Measurements from ENCODE around the gene GPR176. TPM values are rescaled to one million over a fixed set of nuclear protein-coding genes. Genes with fewer than 3 reads are reported as not detected.

GPR176 gene
- total RNA-seq, 1 donor from 2014 or later: 15.9 TPM

DNA sequence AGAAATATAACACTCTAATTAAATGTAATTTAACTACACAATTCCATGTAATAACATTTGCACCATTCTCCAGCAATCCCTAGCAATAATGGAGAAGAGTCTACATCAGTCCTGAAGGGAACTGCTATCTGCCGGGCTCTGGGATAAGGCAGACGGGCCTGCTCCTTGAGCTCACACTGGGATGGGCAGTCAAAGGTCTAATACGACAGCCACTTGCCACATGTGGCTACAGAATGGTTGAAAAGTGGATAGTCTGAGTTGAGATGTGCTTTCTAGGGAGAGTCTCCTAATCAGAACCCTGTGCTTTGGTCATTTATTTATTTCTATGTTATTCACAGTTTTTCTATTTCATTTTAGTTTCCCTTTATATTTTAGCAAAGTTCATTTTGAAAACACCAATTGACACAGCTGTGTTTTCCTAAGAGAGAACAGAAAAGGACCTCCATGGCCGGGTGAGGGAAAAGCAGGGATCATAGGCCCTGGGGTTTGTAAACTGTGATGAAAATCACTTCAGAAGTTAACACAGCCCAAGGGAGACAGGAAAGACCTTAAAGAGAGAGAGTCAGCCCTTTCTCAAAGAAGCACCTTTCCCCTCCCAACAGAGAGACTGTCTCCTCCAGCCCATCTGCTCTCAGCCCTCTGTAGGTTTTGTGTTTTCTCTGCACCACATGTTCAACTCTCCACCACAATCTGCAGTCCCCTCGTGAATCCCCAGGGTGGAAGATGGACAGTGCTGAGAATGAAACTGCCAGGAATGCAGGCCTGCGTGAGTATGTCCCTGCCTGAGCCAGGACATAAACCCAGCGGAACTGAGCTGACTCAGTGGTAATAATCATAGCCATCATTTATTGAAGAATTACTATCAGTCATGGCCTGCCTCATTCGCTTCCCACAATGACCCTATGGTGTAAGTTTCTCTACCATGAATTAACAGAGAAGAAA lies 149.0 kb downstream of the GPR176 start:
- Mint-ChIP-seq H3K9me3 (ENCODE audit: unreplicated experiment) (peaks cover 7% of the 10 kb centered on the region), H3K27me3 (ENCODE audit: unreplicated experiment) (peaks cover 7% of the 10 kb centered on the region), H3K4me1 (ENCODE audit: low read depth, unreplicated experiment) (peaks cover 23% of the 10 kb centered on the region), H3K27ac (ENCODE audit: unreplicated experiment) (peak overlapping the region; percentile 83), H3K36me3 (ENCODE audit: unreplicated experiment) (peaks cover 5% of the 10 kb centered on the region), H3K4me3 (ENCODE audit: unreplicated experiment) (peak overlapping the region; percentile 50)
- TF ChIP-seq, protein P1, sequence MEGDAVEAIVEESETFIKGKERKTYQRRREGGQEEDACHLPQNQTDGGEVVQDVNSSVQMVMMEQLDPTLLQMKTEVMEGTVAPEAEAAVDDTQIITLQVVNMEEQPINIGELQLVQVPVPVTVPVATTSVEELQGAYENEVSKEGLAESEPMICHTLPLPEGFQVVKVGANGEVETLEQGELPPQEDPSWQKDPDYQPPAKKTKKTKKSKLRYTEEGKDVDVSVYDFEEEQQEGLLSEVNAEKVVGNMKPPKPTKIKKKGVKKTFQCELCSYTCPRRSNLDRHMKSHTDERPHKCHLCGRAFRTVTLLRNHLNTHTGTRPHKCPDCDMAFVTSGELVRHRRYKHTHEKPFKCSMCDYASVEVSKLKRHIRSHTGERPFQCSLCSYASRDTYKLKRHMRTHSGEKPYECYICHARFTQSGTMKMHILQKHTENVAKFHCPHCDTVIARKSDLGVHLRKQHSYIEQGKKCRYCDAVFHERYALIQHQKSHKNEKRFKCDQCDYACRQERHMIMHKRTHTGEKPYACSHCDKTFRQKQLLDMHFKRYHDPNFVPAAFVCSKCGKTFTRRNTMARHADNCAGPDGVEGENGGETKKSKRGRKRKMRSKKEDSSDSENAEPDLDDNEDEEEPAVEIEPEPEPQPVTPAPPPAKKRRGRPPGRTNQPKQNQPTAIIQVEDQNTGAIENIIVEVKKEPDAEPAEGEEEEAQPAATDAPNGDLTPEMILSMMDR (IDR thresholded peaks at IDR 0.05; ENCODE audit: partially characterized antibody, unreplicated experiment): no peak
- peak; percentile 41 for DNase-seq

DNA sequence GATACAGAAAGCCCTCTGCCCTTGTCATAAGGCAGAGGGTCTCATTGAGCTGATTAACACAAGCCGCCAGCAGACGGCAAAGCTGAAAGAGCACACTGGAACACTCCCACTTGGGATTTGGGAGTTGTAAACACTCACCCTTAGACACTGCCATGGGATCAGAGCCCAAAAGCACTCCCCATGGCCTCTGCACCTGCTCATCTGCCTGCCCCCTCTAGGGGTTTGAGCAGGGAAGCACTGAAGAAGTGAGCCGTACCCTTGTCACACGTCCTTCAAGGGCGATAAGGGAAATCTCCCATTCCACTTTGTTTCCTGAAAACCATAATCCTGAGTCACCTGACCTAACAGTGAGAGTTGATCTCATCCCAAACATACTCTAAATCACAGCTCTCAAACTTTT lies 152.1 kb downstream of the GPR176 start:
- Mint-ChIP-seq H3K27ac (ENCODE audit: unreplicated experiment) (no peak overlapping the region), H3K9me3 (ENCODE audit: unreplicated experiment) (peaks cover 7% of the 10 kb centered on the region), H3K36me3 (ENCODE audit: unreplicated experiment) (no peaks in the 10 kb centered on the region), H3K27me3 (ENCODE audit: unreplicated experiment) (peaks cover 5% of the 10 kb centered on the region), H3K4me3 (ENCODE audit: unreplicated experiment) (no peak overlapping the region), H3K4me1 (ENCODE audit: low read depth, unreplicated experiment) (peaks cover 23% of the 10 kb centered on the region)
- DNase-seq: no peak
- TF ChIP-seq, protein P1 (IDR thresholded peaks at IDR 0.05; ENCODE audit: partially characterized antibody, unreplicated experiment): no peak

DNA sequence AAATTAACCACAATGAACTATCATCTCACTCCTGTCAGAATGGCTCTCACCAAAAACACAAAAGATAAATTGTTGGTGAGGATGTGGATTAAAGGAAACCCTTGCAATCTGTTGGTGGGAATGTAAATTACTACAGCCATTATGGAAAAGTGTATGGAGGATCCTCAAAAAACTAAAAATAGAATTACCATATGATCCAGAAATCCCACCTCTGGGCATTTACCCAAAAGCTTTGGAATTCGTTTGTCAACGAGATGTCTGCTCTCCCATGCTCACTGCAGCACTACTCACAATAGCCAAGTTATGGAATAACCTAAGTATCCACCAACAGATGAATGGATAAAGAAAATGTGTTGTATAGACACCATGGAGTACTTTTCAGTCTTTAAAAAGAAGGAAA lies 159.1 kb downstream of the GPR176 start:
- no peaks in the 10 kb centered on the region for H3K36me3 Mint-ChIP-seq (ENCODE audit: unreplicated experiment)
- no peak overlapping the region for H3K4me3 Mint-ChIP-seq (ENCODE audit: unreplicated experiment)
- no peak overlapping the region for H3K27ac Mint-ChIP-seq (ENCODE audit: unreplicated experiment)
- no peaks in the 10 kb centered on the region for H3K27me3 Mint-ChIP-seq (ENCODE audit: unreplicated experiment)
- no peaks in the 10 kb centered on the region for H3K9me3 Mint-ChIP-seq (ENCODE audit: unreplicated experiment)
- H3K4me1 Mint-ChIP-seq (ENCODE audit: low read depth, unreplicated experiment): no peaks in the 10 kb centered on the region
- TF ChIP-seq, protein P1 (IDR thresholded peaks at IDR 0.05; ENCODE audit: partially characterized antibody, unreplicated experiment): no peak
- no peak for DNase-seq

DNA sequence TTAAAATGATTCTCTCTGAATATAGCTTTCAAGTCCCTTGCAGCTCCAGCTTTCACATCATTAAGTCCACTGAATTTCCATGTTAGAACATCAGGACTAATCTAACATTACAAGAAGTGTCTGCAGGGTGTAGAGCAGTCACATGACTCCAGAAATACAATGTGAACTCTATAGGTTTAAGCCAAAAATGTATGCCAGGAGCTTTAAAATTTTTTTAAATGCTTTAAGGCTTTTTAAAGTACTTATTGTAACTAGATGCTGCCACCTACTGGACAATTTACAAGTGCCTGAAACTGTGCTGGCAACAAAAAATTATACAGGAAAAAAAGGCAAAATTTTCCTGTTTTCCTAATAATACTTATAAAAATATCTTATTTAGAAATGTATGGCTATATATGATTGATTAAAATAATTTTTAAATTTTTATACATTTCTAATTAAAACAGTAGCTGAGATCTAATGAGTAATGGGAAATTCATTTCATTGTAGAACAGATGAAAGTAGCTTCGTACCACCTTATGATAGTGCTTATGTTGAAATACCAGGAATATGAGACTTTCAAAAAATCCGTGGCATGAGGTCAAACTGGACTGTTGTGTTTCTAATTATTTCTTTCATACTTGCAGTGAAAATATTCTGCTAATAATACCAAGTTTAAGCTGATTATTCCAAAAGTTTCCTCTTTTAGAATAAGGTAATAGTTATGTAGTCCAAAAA lies 163.1 kb downstream of the GPR176 start:
- Mint-ChIP-seq H3K36me3 (ENCODE audit: unreplicated experiment) (no peaks in the 10 kb centered on the region), H3K27me3 (ENCODE audit: unreplicated experiment) (no peaks in the 10 kb centered on the region), H3K4me3 (ENCODE audit: unreplicated experiment) (no peak overlapping the region), H3K27ac (ENCODE audit: unreplicated experiment) (no peak overlapping the region), H3K4me1 (ENCODE audit: low read depth, unreplicated experiment) (no peaks in the 10 kb centered on the region), H3K9me3 (ENCODE audit: unreplicated experiment) (peaks cover 1% of the 10 kb centered on the region)
- no peak for DNase-seq
- TF ChIP-seq, protein P1 (IDR thresholded peaks at IDR 0.05; ENCODE audit: partially characterized antibody, unreplicated experiment): peak; percentile 86

All from glutamatergic neuron (in vitro differentiated cells).